ENCODE data around the gene PABPN1L. TPM values are rescaled to one million over a fixed set of nuclear protein-coding genes. Genes with fewer than 3 reads are reported as not detected.

PABPN1L gene
- total and polyA plus RNA-seq, 4 experiments from 2014 or later = not detected

DNA sequence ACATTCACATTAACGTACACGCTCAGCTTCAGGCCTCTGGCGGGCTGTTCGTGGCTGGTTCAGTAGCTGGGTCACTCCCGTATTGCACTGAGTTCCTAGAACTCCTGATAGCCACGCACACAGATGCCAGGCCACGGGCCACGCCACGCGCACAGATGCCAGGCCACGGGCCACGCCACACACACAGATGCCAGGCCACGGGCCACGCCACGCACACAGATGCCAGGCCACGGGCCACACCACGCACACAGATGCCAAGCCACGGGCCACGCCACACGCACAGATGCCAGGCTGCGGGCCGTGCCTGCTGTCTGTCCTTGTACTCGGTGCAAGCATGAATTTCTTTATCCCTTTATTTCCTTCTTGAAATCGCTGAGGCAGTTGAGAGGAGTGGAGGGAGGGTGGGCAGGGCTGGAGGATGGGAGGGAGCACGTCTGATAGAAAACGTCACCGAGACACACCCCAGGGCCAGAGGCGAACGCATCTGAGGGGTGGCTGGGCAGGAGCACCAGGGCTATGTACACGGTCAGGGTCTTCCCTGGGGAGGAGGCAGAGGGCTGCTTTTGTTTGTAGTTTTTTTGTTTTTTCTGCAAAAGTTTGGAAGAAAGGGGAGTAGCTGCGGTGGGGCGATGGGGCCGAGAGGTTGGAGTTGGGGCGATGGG lies 8.6 kb upstream of the PABPN1L start:
- CTCF ChIA-PET (ENCODE audit: partially characterized antibody) = no interaction called here
- Mint-ChIP-seq H3K4me3 (no peak overlapping the region), H3K27ac (peak overlapping the region in 1 of 7 donors; percentile 57), H3K36me3 (no peaks in the 10 kb centered on the region), H3K9me3 (no peaks in the 10 kb centered on the region), H3K4me1 (peaks cover 0 to 3% (median under 1%) of the 10 kb centered on the region in 4 donors), H3K27me3 (peaks cover 6 to 7% of the 10 kb centered on the region in 2 donors)
- POLR2A ChIA-PET (ENCODE audit: partially characterized antibody) = no interaction called here
- Histone ChIP-seq H3K9me3 (ENCODE audit: control insufficient read depth in 1 of 2, low read length in 2 of 2) (no peaks in the 10 kb centered on the region), H3K27ac (ENCODE audit: low read depth, low read length) (no peak overlapping the region), H3K36me3 (ENCODE audit: insufficient read depth, low read length) (no peaks in the 10 kb centered on the region), H3K27me3 (ENCODE audit: insufficient read depth, low read length) (no peaks in the 10 kb centered on the region), H3K4me3 (ENCODE audit: low read length in 2 of 2) (no peak overlapping the region), H3K4me1 (ENCODE audit: insufficient read depth, low read length) (no peaks in the 10 kb centered on the region)
- DNase-seq = no peak
- intact Hi-C loops (cut with micrococcal nuclease) = no loop called here

- no peak overlapping the region for H3K27ac ChIP-seq (ENCODE audit: low read depth, low read length)
Observed at GRCh38 chr16:88872650-88873331, 6.3 kb upstream of the PABPN1L start.

DNA sequence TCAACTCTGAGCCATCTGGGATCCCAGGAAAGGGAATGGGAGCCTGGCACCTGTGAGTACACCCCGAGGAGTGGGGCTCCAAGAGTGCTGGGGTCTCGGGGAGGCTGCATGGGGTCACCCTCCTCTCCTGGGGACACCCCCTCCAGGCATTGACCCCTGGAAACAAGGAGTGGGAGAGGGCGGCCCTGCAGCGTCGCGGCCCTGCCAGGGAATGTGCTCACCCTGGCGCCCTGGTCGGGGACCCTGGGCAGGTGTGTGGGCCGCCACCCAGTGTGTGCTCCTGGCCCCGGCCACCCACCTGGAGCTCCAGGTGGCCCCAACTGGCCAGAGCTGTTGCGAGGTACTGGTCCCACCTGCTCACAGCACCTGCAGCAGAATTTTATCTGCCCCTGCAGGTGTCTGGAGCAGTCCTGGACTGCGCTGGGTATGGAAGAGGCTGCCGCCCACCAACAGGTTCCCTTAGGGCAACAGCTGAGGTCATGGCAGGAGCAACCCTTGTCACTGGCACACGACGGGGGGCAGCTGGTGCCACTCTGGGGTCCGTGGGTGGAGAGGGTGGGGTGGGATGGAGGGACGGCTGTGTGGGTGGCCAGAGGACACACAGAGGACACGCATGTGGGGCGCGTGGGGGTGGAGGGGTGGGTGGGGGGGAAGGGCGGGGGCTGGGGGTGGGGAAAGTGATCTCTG lies 5.4 kb upstream of the PABPN1L start:
- CTCF ChIA-PET (ENCODE audit: partially characterized antibody) = no interaction called here
- H3K9me3 Mint-ChIP-seq = no peaks in the 10 kb centered on the region
- no peak overlapping the region for H3K27ac Mint-ChIP-seq
- peaks cover 0 to 3% (median under 1%) of the 10 kb centered on the region in 4 donors for H3K4me1 Mint-ChIP-seq
- DNase-seq = no peak
- intact Hi-C loops (cut with micrococcal nuclease) = no loop called here
- no peaks in the 10 kb centered on the region for H3K27me3 ChIP-seq (ENCODE audit: insufficient read depth, low read length)
- H3K4me1 ChIP-seq (ENCODE audit: insufficient read depth, low read length) = no peaks in the 10 kb centered on the region
- H3K27ac ChIP-seq (ENCODE audit: low read depth, low read length) = no peak overlapping the region
- H3K4me3 ChIP-seq (ENCODE audit: low read length in 2 of 2) = no peak overlapping the region
- no peaks in the 10 kb centered on the region for H3K36me3 ChIP-seq (ENCODE audit: insufficient read depth, low read length)
- no peaks in the 10 kb centered on the region for H3K36me3 Mint-ChIP-seq
- POLR2A ChIA-PET (ENCODE audit: partially characterized antibody) = no interaction called here
- no peak overlapping the region for H3K4me3 Mint-ChIP-seq
- no peaks in the 10 kb centered on the region for H3K9me3 ChIP-seq (ENCODE audit: control insufficient read depth in 1 of 2, low read length in 2 of 2)
- H3K27me3 Mint-ChIP-seq = peaks cover 6 to 12% of the 10 kb centered on the region in 2 donors

More at GRCh38 chr16:88872650-88873331, 6.3 kb upstream of the PABPN1L start:
- Histone ChIP-seq H3K36me3 (ENCODE audit: insufficient read depth, low read length) (no peaks in the 10 kb centered on the region), H3K4me3 (ENCODE audit: low read length in 2 of 2) (no peak overlapping the region), H3K9me3 (ENCODE audit: control insufficient read depth in 1 of 2, low read length in 2 of 2) (no peaks in the 10 kb centered on the region), H3K4me1 (ENCODE audit: insufficient read depth, low read length) (no peaks in the 10 kb centered on the region), H3K27me3 (ENCODE audit: insufficient read depth, low read length) (no peaks in the 10 kb centered on the region)
- no peaks in the 10 kb centered on the region for H3K9me3 Mint-ChIP-seq
- CTCF ChIA-PET (ENCODE audit: partially characterized antibody) = no interaction called here
- intact Hi-C loops (cut with micrococcal nuclease) = no loop called here
- H3K27me3 Mint-ChIP-seq = peaks cover 6 to 12% of the 10 kb centered on the region in 2 donors
- peaks cover 0 to 3% (median under 1%) of the 10 kb centered on the region in 4 donors for H3K4me1 Mint-ChIP-seq
- POLR2A ChIA-PET (ENCODE audit: partially characterized antibody) = no interaction called here
- H3K36me3 Mint-ChIP-seq = no peaks in the 10 kb centered on the region
- no peak for DNase-seq
- no peak overlapping the region for H3K27ac Mint-ChIP-seq
- no peak overlapping the region for H3K4me3 Mint-ChIP-seq

DNA sequence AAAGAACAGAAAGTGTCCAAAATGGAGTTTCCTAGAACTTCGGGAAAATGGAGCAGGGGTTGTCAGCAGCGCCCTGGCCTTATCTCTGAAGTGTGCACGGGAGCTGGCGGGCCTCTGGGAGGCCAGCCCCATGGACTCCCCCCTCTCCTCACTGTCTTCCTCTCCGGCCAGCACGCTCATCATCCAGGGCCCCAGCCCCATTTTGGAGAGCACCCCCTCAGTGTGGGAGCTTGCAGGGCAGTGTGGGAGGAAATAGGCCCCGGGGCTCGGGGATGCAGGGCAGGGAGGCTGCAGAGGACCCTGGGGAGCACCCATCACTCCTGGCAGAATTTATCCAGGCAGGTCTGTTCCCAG lies 4.9 kb upstream of the PABPN1L start:
- peak overlapping the region in 3 of 8 donors; percentile 41 to 52 (median 43) for H3K4me3 Mint-ChIP-seq
- H3K36me3 Mint-ChIP-seq = no peaks in the 10 kb centered on the region
- Histone ChIP-seq H3K27ac (ENCODE audit: low read depth, low read length) (no peak overlapping the region), H3K4me1 (ENCODE audit: insufficient read depth, low read length) (no peaks in the 10 kb centered on the region), H3K4me3 (ENCODE audit: low read length in 2 of 2) (no peak overlapping the region), H3K36me3 (ENCODE audit: insufficient read depth, low read length) (no peaks in the 10 kb centered on the region), H3K9me3 (ENCODE audit: control insufficient read depth in 1 of 2, low read length in 2 of 2) (no peaks in the 10 kb centered on the region), H3K27me3 (ENCODE audit: insufficient read depth, low read length) (no peaks in the 10 kb centered on the region)
- intact Hi-C loops (cut with micrococcal nuclease) = no loop called here
- ChIA-PET CTCF (ENCODE audit: partially characterized antibody) (no interaction called here), POLR2A (ENCODE audit: partially characterized antibody) (no interaction called here)
- H3K9me3 Mint-ChIP-seq = no peaks in the 10 kb centered on the region
- no peak overlapping the region for H3K27ac Mint-ChIP-seq
- DNase-seq = no peak
- peaks cover 6 to 12% of the 10 kb centered on the region in 2 donors for H3K27me3 Mint-ChIP-seq
- H3K4me1 Mint-ChIP-seq = peaks cover 0 to 3% (median under 1%) of the 10 kb centered on the region in 4 donors

GRCh38 chr16:88870608-88871348 lies 4.3 kb upstream of the PABPN1L start:
- no peaks in the 10 kb centered on the region for H3K36me3 ChIP-seq (ENCODE audit: insufficient read depth, low read length)
- H3K27me3 Mint-ChIP-seq = peaks cover 6 to 11% of the 10 kb centered on the region in 2 donors
- no peak overlapping the region for H3K27ac Mint-ChIP-seq
- no peak overlapping the region for H3K27ac ChIP-seq (ENCODE audit: low read depth, low read length)
- CTCF ChIA-PET (ENCODE audit: partially characterized antibody) = no interaction called here
- no peaks in the 10 kb centered on the region for H3K27me3 ChIP-seq (ENCODE audit: insufficient read depth, low read length)
- intact Hi-C loops (cut with micrococcal nuclease) = no loop called here
- H3K4me1 ChIP-seq (ENCODE audit: insufficient read depth, low read length) = no peaks in the 10 kb centered on the region
- H3K36me3 Mint-ChIP-seq = no peaks in the 10 kb centered on the region
- H3K9me3 ChIP-seq (ENCODE audit: control insufficient read depth in 1 of 2, low read length in 2 of 2) = no peaks in the 10 kb centered on the region
- H3K4me3 Mint-ChIP-seq = peak overlapping the region in 6 of 8 donors; percentile 8 to 52 (median 44)
- no peaks in the 10 kb centered on the region for H3K9me3 Mint-ChIP-seq
- DNase-seq = no peak
- no peak overlapping the region for H3K4me3 ChIP-seq (ENCODE audit: low read length in 2 of 2)
- peaks cover 0 to 3% (median under 1%) of the 10 kb centered on the region in 4 donors for H3K4me1 Mint-ChIP-seq
- POLR2A ChIA-PET (ENCODE audit: partially characterized antibody) = no interaction called here

- H3K9me3 ChIP-seq (ENCODE audit: control insufficient read depth in 1 of 2, low read length in 2 of 2) = no peaks in the 10 kb centered on the region
- H3K36me3 Mint-ChIP-seq = no peaks in the 10 kb centered on the region
- no peak overlapping the region for H3K27ac ChIP-seq (ENCODE audit: low read depth, low read length)
- H3K9me3 Mint-ChIP-seq = no peaks in the 10 kb centered on the region
- H3K27me3 Mint-ChIP-seq = peaks cover 6 to 10% of the 10 kb centered on the region in 2 donors
- H3K4me1 Mint-ChIP-seq = peaks cover 0 to 3% (median under 1%) of the 10 kb centered on the region in 4 donors
- H3K4me1 ChIP-seq (ENCODE audit: insufficient read depth, low read length) = no peaks in the 10 kb centered on the region
- DNase-seq = no peak
- no peaks in the 10 kb centered on the region for H3K36me3 ChIP-seq (ENCODE audit: insufficient read depth, low read length)
- ChIA-PET CTCF (ENCODE audit: partially characterized antibody) (no interaction called here), POLR2A (ENCODE audit: partially characterized antibody) (no interaction called here)
- H3K4me3 ChIP-seq (ENCODE audit: low read length in 2 of 2) = no peak overlapping the region
- H3K27ac Mint-ChIP-seq = no peak overlapping the region
- intact Hi-C loops (cut with micrococcal nuclease) = no loop called here
- no peak overlapping the region for H3K4me3 Mint-ChIP-seq
- H3K27me3 ChIP-seq (ENCODE audit: insufficient read depth, low read length) = no peaks in the 10 kb centered on the region
Observed at GRCh38 chr16:88869673-88869980, 3.2 kb upstream of the PABPN1L start.

DNA sequence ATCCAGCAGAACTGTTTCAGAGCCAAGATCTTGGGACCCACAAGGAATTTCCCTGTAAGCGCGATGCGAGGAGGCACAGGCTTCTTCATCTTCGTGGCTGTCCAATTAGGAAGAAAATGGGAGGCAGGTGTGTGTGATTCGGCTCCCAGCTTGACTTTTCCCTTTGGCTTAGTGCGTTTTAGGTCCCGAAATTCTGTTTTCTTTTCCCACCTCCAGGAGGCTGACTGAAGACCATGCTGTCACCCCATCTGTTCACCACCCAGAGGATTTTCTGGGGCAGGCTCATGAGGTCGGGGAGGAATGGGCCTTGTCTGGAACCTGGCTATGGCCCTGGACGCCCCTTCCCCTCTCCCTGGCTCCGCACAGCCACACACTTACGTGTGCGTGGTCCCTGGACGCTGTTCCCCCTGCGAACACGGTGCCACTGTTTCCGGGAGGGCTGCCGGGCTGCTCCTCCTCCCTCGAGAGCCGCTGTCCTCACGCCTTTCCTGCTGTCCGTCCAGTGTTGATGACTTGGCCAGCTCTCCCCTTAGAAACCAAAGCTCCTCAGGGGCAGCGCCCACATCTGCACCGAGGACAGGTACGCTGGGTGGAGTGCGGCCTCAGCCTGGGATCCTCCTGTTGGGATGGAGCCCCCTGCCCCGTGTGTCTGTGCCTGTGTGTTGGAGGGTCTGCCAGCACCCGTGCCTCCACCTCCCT lies 2.7 kb upstream of the PABPN1L start:
- no peaks in the 10 kb centered on the region for H3K9me3 Mint-ChIP-seq
- H3K27me3 Mint-ChIP-seq = peaks cover 6 to 10% of the 10 kb centered on the region in 2 donors
- intact Hi-C loops (cut with micrococcal nuclease) = no loop called here
- POLR2A ChIA-PET (ENCODE audit: partially characterized antibody) = no interaction called here
- H3K27ac ChIP-seq (ENCODE audit: low read depth, low read length) = no peak overlapping the region
- H3K4me3 Mint-ChIP-seq = no peak overlapping the region
- DNase-seq = no peak
- peaks cover 0 to 3% (median under 1%) of the 10 kb centered on the region in 4 donors for H3K4me1 Mint-ChIP-seq
- CTCF ChIA-PET (ENCODE audit: partially characterized antibody) = no interaction called here
- no peaks in the 10 kb centered on the region for H3K27me3 ChIP-seq (ENCODE audit: insufficient read depth, low read length)
- no peaks in the 10 kb centered on the region for H3K36me3 ChIP-seq (ENCODE audit: insufficient read depth, low read length)
- no peaks in the 10 kb centered on the region for H3K9me3 ChIP-seq (ENCODE audit: control insufficient read depth in 1 of 2, low read length in 2 of 2)
- H3K4me3 ChIP-seq (ENCODE audit: low read length in 2 of 2) = no peak overlapping the region
- no peaks in the 10 kb centered on the region for H3K36me3 Mint-ChIP-seq
- no peaks in the 10 kb centered on the region for H3K4me1 ChIP-seq (ENCODE audit: insufficient read depth, low read length)
- no peak overlapping the region for H3K27ac Mint-ChIP-seq

Measured in CD4-positive, alpha-beta memory T cell (primary cell).